Liver (tissue), 9 donors: ENCODE data around the gene MOV10L1. TPM values are rescaled to one million over a fixed set of nuclear protein-coding genes. Genes with fewer than 3 reads are reported as not detected.

ENCODE experiments used
- DNase-seq: peaks from one replicate; pipeline ENCODE4 v3.0.0-alpha.2; 2017; ENCODE audit warnings: low spot score
- H3K27ac ChIP-seq, 2 donors: one replicate each; pipeline ENCODE4 v1.7.0; 2013; ENCODE audit warnings: inconsistent platforms in 2 of 2, low read length in 2 of 2, control low read depth in 1 of 2, low read depth in 1 of 2, mild to moderate bottlenecking in 1 of 2
- H3K27me3 ChIP-seq, 4 donors: one replicate each; pipeline versions ENCODE4 v1.6.1 to v1.7.0; 2013; ENCODE audit warnings: low read length in 3 of 4, inconsistent platforms in 1 of 4, mild to moderate bottlenecking in 1 of 4, moderate library complexity in 1 of 4; ENCODE audit not compliant: control insufficient read depth in 4 of 4, insufficient read depth in 4 of 4
- H3K36me3 ChIP-seq, 4 donors: one replicate each; pipeline versions ENCODE4 v1.6.1 to v1.7.0; 2013; ENCODE audit warnings: low read length in 3 of 4, mild to moderate bottlenecking in 3 of 4, low read depth in 1 of 4, moderate library complexity in 1 of 4; ENCODE audit not compliant: control insufficient read depth in 4 of 4, insufficient read depth in 3 of 4
- H3K4me1 ChIP-seq, 4 donors: one replicate each; pipeline versions ENCODE4 v1.6.1 to v1.7.0; 2013; ENCODE audit warnings: low read length in 3 of 4, mild to moderate bottlenecking in 3 of 4, moderate library complexity in 1 of 4; ENCODE audit not compliant: control insufficient read depth in 4 of 4, insufficient read depth in 4 of 4
- H3K4me3 ChIP-seq, 3 donors: one replicate each; pipeline versions ENCODE4 v1.6.1 to v1.7.0; 2013; ENCODE audit warnings: low read length in 3 of 3, control low read depth in 1 of 3, low read depth in 1 of 3, mild to moderate bottlenecking in 1 of 3
- H3K9ac ChIP-seq, 2 donors: one replicate each; pipeline ENCODE4 v1.7.0; 2013; ENCODE audit warnings: low read length in 2 of 2, mild to moderate bottlenecking in 2 of 2, moderate library complexity in 2 of 2, control low read depth in 1 of 2, low read depth in 1 of 2
- H3K9me3 ChIP-seq, 4 donors: one replicate each; pipeline versions ENCODE4 v1.6.1 to v1.7.0; 2013; ENCODE audit warnings: low read length in 3 of 4; ENCODE audit not compliant: control insufficient read depth in 4 of 4
- EGR1 ChIP-seq, 2 donors: IDR thresholded peaks; 2 replicates each; pipeline ENCODE4 v1.6.1; 2016 to 2018; ENCODE audit warnings: antibody characterized with exemption in 2 of 2, low read depth in 2 of 2
- FOXA1 ChIP-seq: IDR thresholded peaks from 2 replicates; pipeline ENCODE4 v1.6.1; 2016; ENCODE audit warnings: antibody characterized with exemption
- FOXA2 ChIP-seq: IDR thresholded peaks from 2 replicates; pipeline ENCODE4 v1.6.1; 2016; ENCODE audit warnings: antibody characterized with exemption
- GABPA ChIP-seq, 2 donors: IDR thresholded peaks in 1 of 2; conservative IDR thresholded peaks in 1 of 2; 2 replicates each; pipeline ENCODE4 v1.6.1; 2016; ENCODE audit warnings: antibody characterized with exemption in 2 of 2, mild to moderate bottlenecking in 1 of 2, moderate library complexity in 1 of 2
- HNF4A ChIP-seq, 2 donors: conservative IDR thresholded peaks; 2 replicates each; pipeline ENCODE4 v1.6.1; 2016; ENCODE audit warnings: antibody characterized with exemption in 2 of 2, mild to moderate bottlenecking in 2 of 2
- HNF4G ChIP-seq: IDR thresholded peaks from 2 replicates; pipeline ENCODE4 v1.6.1; 2016; ENCODE audit warnings: antibody characterized with exemption
- JUND ChIP-seq, 2 donors: IDR thresholded peaks; 2 replicates each; pipeline ENCODE4 v1.6.1; 2016; ENCODE audit warnings: antibody characterized with exemption in 2 of 2
- NR2F2 ChIP-seq: IDR thresholded peaks from 2 replicates; pipeline ENCODE4 v1.6.1; 2016; ENCODE audit warnings: antibody characterized with exemption
- RAD21 ChIP-seq, 2 donors: IDR thresholded peaks; 2 replicates each; pipeline ENCODE4 v1.6.1; 2016; ENCODE audit warnings: antibody characterized with exemption in 2 of 2, mild to moderate bottlenecking in 2 of 2
- RXRA ChIP-seq, 2 donors: IDR thresholded peaks; 2 replicates each; pipeline ENCODE4 v1.6.1; 2017 to 2018; ENCODE audit warnings: antibody characterized with exemption in 2 of 2, mild to moderate bottlenecking in 1 of 2
- SP1 ChIP-seq: IDR thresholded peaks from 2 replicates; pipeline ENCODE4 v1.6.1; 2018; ENCODE audit warnings: antibody characterized with exemption, mild to moderate bottlenecking
- YY1 ChIP-seq: IDR thresholded peaks from 2 replicates; pipeline ENCODE4 v1.6.1; 2016; ENCODE audit warnings: antibody characterized with exemption, mild to moderate bottlenecking
- WGBS: extraction: QIAGEN DNeasy Blood & Tissue Kit; methylation state at CpG from one replicate; pipeline ENCODE4 v1.1.7; 2013; 5-methylcytosine and 5-hydroxymethylcytosine counted together
- polyA plus RNA-seq, 2 donors: library from polyadenylated mRNA; stranded (reverse) in 1 of 2; unstranded in 1 of 2; fragments of 200-250 nt in 1 of 2; fragments of >200 nt in 1 of 2; fragmentation: Nextera tagmentation in 1 of 2; extraction: Ambion mirVana in 1 of 2; gene quantifications; one replicate each; pipeline versions ENCODE4 v1.2.1 to v1.2.3, GENCODE V29; 2013 to 2015
- total RNA-seq, 2 donors: library from RNA; depleted of rRNA; stranded (reverse); fragments of >200 nt; gene quantifications; one replicate each; pipeline ENCODE4 v1.2.3, GENCODE V29; 2014
- TF ChIP-seq, protein P1 (sequence below): IDR thresholded peaks from 2 replicates; pipeline ENCODE4 v1.6.1; 2016; ENCODE audit warnings: antibody characterized with exemption
- TF ChIP-seq, protein P2 (sequence below): IDR thresholded peaks from 2 replicates; pipeline ENCODE4 v1.6.1; 2016; ENCODE audit warnings: antibody characterized with exemption
- TF ChIP-seq, protein P3 (sequence below): fragments of 150-350 bp; IDR thresholded peaks from 2 replicates; pipeline ENCODE4 v1.5.1; 2017; ENCODE audit warnings: improper control_type of control experiment, low read depth, low read length; ENCODE audit not compliant: missing input control
- TF ChIP-seq, protein P4 (sequence below): IDR thresholded peaks from 2 replicates; pipeline ENCODE4 v1.6.1; 2016; ENCODE audit warnings: antibody characterized with exemption
- TF ChIP-seq, protein P5 (sequence below): IDR thresholded peaks from 2 replicates; pipeline ENCODE4 v1.6.1; 2016; ENCODE audit warnings: antibody characterized with exemption, mild to moderate bottlenecking
- donor health status: healthy.
- donor health status: healthy.
- donor health status: healthy.
- donor health status: healthy.
- donor health status: healthy.

MOV10L1 gene
- total and polyA plus RNA-seq, 4 donors, result 0.07 to 0.47 (median 0.17) TPM

DNA sequence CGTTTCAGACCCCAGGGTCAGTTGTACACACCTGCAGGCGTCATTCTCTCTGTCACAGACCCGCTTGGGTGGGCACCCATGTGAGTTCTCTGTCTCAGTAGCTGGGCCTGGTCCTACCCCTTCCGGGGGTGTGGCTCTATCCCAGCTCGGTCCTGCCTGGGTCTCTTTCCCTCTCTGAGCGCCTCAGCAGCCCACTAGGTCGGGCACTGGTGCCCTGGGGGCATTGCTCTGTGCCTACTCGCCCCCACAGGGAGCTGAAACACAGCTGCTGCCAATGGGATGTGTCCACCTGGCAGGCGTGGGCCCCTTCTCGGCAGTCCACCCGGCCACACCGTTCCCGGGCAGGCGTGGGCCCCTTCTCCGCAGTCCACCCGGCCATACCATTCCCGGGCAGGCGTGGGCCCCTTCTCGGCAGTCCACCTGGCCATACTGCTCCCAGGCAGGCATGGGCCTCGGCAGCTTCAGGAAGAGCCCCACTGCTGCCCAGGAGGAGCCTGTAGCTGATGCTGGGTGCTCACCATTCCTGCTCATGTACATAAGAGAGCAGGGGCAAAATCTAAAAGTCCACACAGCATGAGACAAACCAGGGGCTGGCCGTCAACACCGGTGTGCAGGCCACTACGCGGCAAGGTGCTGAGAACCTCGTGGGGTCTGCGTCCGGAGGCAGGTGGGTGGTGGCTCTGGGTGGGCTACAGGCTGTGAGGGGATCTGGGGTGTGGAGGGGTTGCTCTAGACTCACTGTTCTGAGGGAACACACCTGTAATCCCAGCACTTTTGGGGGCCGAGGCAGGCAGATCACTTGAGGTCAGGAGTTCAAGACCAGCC lies 16.9 kb upstream of the MOV10L1 start (continued):
- TF ChIP-seq HNF4G, result no peak

DNA sequence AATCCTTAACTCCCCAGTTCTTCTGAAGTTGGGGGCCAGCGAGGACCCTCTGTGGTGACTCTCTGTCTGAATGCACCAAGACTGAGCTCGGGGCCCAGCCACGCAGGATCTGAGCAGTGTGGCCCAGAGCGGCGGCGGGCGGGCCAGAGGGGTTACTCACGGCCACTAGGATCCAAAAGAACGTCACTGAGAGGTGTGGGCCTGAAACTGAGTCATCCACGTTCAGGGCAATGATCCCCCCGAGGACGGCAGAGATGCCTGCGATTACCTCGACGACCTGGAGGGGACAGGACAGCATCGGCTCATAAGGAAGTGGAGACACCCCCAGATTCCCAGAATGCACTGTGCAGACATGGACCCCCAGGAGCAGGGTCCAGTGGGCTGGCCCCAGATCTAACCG lies 15.8 kb upstream of the MOV10L1 start:
- no peaks in the 10 kb centered on the region for H3K27me3 ChIP-seq
- TF ChIP-seq, protein P1, sequence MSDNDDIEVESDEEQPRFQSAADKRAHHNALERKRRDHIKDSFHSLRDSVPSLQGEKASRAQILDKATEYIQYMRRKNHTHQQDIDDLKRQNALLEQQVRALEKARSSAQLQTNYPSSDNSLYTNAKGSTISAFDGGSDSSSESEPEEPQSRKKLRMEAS, result no peak
- TF ChIP-seq, protein P2, sequence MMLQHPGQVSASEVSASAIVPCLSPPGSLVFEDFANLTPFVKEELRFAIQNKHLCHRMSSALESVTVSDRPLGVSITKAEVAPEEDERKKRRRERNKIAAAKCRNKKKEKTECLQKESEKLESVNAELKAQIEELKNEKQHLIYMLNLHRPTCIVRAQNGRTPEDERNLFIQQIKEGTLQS, result no peak
- TF ChIP-seq FOXA1, result no peak
- TF ChIP-seq HNF4A (conservative IDR thresholded peaks at IDR 0.05), result no peak
- no peak for TF ChIP-seq RAD21 (IDR thresholded peaks at IDR 0.05)
- no peak for TF ChIP-seq RXRA (IDR thresholded peaks at IDR 0.05)
- TF ChIP-seq, protein P3, sequence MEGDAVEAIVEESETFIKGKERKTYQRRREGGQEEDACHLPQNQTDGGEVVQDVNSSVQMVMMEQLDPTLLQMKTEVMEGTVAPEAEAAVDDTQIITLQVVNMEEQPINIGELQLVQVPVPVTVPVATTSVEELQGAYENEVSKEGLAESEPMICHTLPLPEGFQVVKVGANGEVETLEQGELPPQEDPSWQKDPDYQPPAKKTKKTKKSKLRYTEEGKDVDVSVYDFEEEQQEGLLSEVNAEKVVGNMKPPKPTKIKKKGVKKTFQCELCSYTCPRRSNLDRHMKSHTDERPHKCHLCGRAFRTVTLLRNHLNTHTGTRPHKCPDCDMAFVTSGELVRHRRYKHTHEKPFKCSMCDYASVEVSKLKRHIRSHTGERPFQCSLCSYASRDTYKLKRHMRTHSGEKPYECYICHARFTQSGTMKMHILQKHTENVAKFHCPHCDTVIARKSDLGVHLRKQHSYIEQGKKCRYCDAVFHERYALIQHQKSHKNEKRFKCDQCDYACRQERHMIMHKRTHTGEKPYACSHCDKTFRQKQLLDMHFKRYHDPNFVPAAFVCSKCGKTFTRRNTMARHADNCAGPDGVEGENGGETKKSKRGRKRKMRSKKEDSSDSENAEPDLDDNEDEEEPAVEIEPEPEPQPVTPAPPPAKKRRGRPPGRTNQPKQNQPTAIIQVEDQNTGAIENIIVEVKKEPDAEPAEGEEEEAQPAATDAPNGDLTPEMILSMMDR, result no peak
- TF ChIP-seq, protein P4, sequence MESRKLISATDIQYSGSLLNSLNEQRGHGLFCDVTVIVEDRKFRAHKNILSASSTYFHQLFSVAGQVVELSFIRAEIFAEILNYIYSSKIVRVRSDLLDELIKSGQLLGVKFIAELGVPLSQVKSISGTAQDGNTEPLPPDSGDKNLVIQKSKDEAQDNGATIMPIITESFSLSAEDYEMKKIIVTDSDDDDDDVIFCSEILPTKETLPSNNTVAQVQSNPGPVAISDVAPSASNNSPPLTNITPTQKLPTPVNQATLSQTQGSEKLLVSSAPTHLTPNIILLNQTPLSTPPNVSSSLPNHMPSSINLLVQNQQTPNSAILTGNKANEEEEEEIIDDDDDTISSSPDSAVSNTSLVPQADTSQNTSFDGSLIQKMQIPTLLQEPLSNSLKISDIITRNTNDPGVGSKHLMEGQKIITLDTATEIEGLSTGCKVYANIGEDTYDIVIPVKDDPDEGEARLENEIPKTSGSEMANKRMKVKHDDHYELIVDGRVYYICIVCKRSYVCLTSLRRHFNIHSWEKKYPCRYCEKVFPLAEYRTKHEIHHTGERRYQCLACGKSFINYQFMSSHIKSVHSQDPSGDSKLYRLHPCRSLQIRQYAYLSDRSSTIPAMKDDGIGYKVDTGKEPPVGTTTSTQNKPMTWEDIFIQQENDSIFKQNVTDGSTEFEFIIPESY, result no peak
- TF ChIP-seq HNF4G, result no peak
- no peak for TF ChIP-seq EGR1 (IDR thresholded peaks at IDR 0.05; ENCODE audit: low read depth in 2 of 2)
- TF ChIP-seq FOXA2, result no peak
- TF ChIP-seq YY1, result no peak
- TF ChIP-seq JUND (IDR thresholded peaks at IDR 0.05), result no peak
- H3K9me3 ChIP-seq, result no peaks in the 10 kb centered on the region
- no peaks in the 10 kb centered on the region for H3K4me1 ChIP-seq
- no peak overlapping the region for H3K9ac ChIP-seq
- no peak overlapping the region for H3K27ac ChIP-seq
- WGBS, result 78% methylated on average over 17 of the region's 17 CpGs
- H3K4me3 ChIP-seq, result no peak overlapping the region
- no peaks in the 10 kb centered on the region for H3K36me3 ChIP-seq
- no peak for DNase-seq

DNA sequence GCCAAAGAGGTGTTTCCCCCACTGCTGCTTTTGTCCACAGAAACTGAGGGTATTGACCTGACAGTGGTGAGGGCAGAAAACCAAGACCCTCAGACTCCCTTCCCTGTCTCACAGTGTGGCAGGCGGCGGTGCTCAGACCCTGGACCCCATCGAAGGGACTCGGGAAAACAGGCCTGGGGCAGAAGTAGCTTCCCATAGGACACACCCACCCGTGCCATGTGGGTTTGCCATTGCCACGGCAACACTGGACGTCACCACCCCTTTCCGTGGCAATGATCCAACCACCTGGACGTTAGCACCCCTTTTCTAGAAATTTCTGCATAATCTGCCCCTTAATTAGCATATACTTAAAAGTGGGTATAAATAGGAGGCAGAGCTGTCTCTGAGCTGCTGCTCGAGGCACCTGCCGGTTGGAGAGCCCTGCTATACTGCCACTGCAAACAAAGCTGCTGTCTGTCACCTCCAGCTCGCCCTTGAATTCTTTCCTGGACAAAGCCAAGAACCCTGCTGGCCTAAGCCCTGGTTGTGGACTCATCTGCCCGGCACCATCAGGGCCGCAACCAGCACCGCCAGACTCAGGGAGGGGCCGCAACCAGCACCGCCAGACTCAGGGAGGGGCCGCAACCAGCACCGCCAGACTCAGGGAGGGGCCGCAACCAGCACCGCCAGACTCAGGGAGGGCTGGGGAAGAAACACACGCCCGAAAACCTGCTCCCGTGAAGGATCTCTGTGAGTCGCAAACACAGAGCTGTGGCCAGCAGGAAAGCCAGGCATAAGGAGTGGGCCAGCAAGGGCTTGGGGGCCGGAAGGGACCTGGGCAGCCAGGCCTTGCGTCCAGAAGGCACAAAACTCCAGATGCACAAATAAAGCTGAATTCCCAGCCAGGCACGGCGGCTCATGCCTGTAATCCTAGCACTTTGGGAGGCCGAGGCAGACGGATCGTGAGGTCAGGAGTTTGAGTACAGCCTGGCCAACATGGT lies 15.0 kb upstream of the MOV10L1 start:
- Histone ChIP-seq H3K9ac (no peak overlapping the region), H3K9me3 (no peaks in the 10 kb centered on the region), H3K4me1 (no peaks in the 10 kb centered on the region), H3K27me3 (no peaks in the 10 kb centered on the region), H3K36me3 (no peaks in the 10 kb centered on the region), H3K27ac (no peak overlapping the region), H3K4me3 (no peak overlapping the region)
- WGBS, result 81% methylated on average over 32 of the region's 32 CpGs
- DNase-seq, result no peak
- TF ChIP-seq FOXA2 (no peak), NR2F2 (no peak), FOXA1 (no peak), SP1 (no peak), GABPA (IDR thresholded peaks at IDR 0.05 in 1 of 2, conservative IDR thresholded peaks at IDR 0.05 in 1 of 2) (no peak), YY1 (no peak), JUND (IDR thresholded peaks at IDR 0.05) (no peak), EGR1 (IDR thresholded peaks at IDR 0.05; ENCODE audit: low read depth in 2 of 2) (no peak)
- TF ChIP-seq, protein P4, result no peak
- TF ChIP-seq, protein P1, result no peak
- TF ChIP-seq, protein P5, sequence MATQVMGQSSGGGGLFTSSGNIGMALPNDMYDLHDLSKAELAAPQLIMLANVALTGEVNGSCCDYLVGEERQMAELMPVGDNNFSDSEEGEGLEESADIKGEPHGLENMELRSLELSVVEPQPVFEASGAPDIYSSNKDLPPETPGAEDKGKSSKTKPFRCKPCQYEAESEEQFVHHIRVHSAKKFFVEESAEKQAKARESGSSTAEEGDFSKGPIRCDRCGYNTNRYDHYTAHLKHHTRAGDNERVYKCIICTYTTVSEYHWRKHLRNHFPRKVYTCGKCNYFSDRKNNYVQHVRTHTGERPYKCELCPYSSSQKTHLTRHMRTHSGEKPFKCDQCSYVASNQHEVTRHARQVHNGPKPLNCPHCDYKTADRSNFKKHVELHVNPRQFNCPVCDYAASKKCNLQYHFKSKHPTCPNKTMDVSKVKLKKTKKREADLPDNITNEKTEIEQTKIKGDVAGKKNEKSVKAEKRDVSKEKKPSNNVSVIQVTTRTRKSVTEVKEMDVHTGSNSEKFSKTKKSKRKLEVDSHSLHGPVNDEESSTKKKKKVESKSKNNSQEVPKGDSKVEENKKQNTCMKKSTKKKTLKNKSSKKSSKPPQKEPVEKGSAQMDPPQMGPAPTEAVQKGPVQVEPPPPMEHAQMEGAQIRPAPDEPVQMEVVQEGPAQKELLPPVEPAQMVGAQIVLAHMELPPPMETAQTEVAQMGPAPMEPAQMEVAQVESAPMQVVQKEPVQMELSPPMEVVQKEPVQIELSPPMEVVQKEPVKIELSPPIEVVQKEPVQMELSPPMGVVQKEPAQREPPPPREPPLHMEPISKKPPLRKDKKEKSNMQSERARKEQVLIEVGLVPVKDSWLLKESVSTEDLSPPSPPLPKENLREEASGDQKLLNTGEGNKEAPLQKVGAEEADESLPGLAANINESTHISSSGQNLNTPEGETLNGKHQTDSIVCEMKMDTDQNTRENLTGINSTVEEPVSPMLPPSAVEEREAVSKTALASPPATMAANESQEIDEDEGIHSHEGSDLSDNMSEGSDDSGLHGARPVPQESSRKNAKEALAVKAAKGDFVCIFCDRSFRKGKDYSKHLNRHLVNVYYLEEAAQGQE, result no peak
